Activated T-helper 2 cell treated with anti-CD3 and anti-CD28 coated beads, Interferon-gamma antibody, Interleukin-2, Interleukin-4, amounts not matched to agents 10 μg/mL and 5 μg/mL and 100 μg/mL, durations not matched to agents 14 hours and 24 hours and 36 hours (primary cell): ENCODE data around the gene FASN. TPM values are rescaled to one million over a fixed set of nuclear protein-coding genes. Genes with fewer than 3 reads are reported as not detected.

Source experiments
- DNase-seq: peaks from one replicate; pipeline ENCODE4 v3.0.0; 2021; ENCODE audit warnings: low spot score
- H3K27ac Mint-ChIP-seq: one replicate; pipeline ENCODE4 v1.8.0; 2021; ENCODE audit warnings: mixed read lengths
- H3K27me3 Mint-ChIP-seq: one replicate; pipeline ENCODE4 v1.8.0; 2021; ENCODE audit warnings: low read depth, mixed read lengths
- H3K36me3 Mint-ChIP-seq: one replicate; pipeline ENCODE4 v1.8.0; 2021; ENCODE audit warnings: low read depth, mixed read lengths
- H3K4me1 Mint-ChIP-seq: one replicate; pipeline ENCODE4 v1.8.0; 2021; ENCODE audit warnings: low read depth, mixed read lengths
- H3K4me3 Mint-ChIP-seq: one replicate; pipeline ENCODE4 v1.8.0; 2021; ENCODE audit warnings: low read depth, mild to moderate bottlenecking, moderate library complexity, mixed read lengths
- H3K9me3 Mint-ChIP-seq: one replicate; pipeline ENCODE4 v1.8.0; 2021; ENCODE audit warnings: mixed read lengths
- intact Hi-C: fragments of 100-400 bp; cut with micrococcal nuclease; formaldehyde crosslinking; loops from one replicate; pipeline ENCODE4 v1.15.1; 2023
- total RNA-seq: library from RNA; stranded (reverse); gene quantifications from 2 replicates; pipeline ENCODE4 v1.2.3, GENCODE V29; 2022

Gene FASN
- total RNA-seq, 1 donor from 2014 or later: 387 TPM

DNA sequence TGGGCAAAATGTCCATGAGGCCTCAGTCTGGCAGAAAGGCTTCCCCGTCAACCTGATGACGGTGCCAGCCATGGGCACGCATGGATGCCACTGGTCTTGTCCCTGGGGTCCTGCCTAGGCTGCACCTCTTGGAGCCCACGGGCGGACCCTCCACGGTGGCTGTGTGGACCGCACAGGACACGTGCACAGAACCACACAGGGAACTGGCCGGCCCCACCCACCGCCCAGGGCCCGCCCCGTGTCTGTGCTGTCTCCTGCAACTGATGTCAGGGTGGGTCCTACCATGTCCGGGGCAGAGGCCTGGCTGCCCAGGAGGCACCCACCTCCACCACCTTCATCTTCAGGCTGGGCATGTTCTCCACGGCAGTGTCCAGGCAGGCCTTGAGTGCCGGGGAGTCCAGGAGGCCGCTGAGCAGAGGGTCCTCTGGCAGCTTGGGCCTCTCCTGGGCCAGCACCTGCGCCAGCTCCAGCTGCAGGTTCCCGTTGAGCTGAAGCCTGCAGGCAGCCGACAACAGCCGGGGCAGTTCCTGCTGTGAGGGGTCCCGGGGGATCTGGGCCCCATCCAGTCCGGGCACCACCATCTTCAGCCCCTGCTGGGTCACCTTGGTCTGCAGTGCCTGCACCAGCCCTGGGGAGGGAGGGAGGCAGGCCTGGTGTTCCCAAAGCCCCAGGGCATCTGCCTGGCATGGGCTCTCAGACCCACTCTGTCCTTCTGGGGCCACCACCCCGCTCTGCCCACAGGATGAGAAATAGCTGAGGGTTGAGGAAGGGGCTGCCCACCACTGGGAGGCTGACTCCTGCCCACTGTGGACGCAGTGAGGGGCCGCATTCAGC is 11.9 kb downstream of the FASN start:
- no peak overlapping the region for H3K27ac Mint-ChIP-seq
- intact Hi-C loops: no loop called here
- H3K4me3 Mint-ChIP-seq: no peak overlapping the region
- no peaks in the 10 kb centered on the region for H3K27me3 Mint-ChIP-seq
- H3K36me3 Mint-ChIP-seq: peaks cover 29% of the 10 kb centered on the region
- H3K4me1 Mint-ChIP-seq: no peaks in the 10 kb centered on the region
- DNase-seq: no peak
- H3K9me3 Mint-ChIP-seq: no peaks in the 10 kb centered on the region

GRCh38 chr17:82085031-82085861 is 12.8 kb downstream of the FASN start:
- DNase-seq: no peak
- Mint-ChIP-seq H3K27ac (no peak overlapping the region), H3K36me3 (peaks cover 27% of the 10 kb centered on the region), H3K4me3 (no peak overlapping the region), H3K9me3 (no peaks in the 10 kb centered on the region), H3K27me3 (no peaks in the 10 kb centered on the region), H3K4me1 (no peaks in the 10 kb centered on the region)
- intact Hi-C loops: no loop called here

DNA sequence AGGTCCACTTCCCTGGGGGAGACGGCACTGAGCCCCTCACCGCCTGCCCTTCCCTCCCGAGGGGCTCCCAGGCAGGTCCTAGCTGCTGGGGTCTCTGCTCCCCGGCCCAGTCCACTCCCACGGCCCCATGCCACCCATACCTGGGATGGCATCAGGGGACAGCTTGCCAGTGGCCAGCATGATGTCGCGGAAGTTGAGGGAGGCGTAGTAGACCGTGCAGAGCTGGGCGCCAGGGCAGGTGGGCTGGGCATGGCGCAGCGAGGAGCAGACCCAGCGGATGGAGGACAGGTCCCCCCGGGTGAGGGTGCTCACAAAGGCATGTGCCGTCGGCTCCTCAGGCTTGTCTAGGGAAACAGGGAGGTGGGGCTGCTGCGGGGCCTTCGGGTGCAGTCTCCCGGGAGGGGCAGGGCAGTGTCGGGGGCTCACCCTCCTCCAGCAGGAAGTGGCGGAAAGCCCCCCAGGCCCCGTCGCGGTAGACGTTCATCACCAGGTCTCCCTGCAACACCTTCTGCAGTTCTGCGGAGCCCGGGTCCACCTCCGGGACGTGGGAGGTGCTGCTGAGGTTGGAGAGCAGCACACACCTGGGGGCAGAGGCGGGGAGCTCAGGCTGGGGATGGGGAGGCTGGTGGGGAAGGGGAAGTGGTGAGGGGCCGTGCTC is 13.5 kb downstream of the FASN start:
- Mint-ChIP-seq H3K9me3 (no peaks in the 10 kb centered on the region), H3K27me3 (no peaks in the 10 kb centered on the region), H3K36me3 (peaks cover 34% of the 10 kb centered on the region), H3K27ac (no peak overlapping the region), H3K4me3 (no peak overlapping the region), H3K4me1 (no peaks in the 10 kb centered on the region)
- intact Hi-C loops: no loop called here
- no peak for DNase-seq

DNA sequence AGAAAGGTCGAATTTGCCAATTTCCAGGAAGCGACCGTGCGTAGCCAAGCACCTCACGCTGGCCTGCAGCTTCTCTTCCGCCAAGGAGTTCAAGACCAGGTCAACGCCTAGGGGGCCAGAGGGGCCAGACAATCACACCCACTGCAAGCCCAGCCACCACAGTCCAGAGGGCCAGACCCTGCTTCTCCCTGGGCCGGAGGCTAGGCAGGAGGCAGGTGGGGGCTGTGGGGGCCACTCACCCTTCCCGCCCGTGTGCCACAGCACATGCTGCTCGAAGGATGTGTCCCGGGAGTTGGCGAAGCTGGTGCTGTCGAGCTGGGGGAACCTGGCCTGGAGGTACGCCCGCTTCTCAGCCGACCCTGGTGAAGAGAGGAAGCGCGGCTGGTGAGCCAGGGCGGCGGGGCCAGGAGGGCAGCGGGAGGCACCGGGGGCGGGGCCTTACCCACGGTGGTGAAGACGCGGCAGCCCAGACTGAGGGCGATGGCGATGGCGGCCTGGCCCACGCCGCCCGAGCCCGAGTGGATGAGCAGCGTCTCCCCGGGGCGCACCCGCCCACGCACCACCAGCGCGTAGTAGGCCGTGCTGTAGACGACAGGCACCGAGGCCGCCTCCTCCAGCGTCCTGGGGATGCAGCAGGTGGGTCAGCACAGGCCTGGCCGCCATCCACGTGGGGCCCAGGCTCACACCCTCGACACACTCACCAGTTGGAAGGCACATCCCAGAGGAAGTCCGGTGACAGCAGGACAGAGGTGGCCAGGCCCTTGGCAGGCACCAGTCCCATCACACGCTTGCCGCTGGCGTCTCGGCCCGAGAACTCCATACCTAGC is 14.3 kb downstream of the FASN start:
- DNase-seq: no peak
- Mint-ChIP-seq H3K9me3 (no peaks in the 10 kb centered on the region), H3K4me1 (no peaks in the 10 kb centered on the region), H3K36me3 (peaks cover 38% of the 10 kb centered on the region), H3K27me3 (no peaks in the 10 kb centered on the region), H3K4me3 (no peak overlapping the region), H3K27ac (no peak overlapping the region)
- intact Hi-C loops: no loop called here

- Mint-ChIP-seq H3K9me3 (no peaks in the 10 kb centered on the region), H3K4me3 (no peak overlapping the region), H3K4me1 (no peaks in the 10 kb centered on the region), H3K27me3 (no peaks in the 10 kb centered on the region), H3K27ac (no peak overlapping the region), H3K36me3 (peaks cover 38% of the 10 kb centered on the region)
- intact Hi-C loops: no loop called here
- DNase-seq: no peak
Observed at GRCh38 chr17:82083009-82083408, 15.0 kb downstream of the FASN start.

DNA sequence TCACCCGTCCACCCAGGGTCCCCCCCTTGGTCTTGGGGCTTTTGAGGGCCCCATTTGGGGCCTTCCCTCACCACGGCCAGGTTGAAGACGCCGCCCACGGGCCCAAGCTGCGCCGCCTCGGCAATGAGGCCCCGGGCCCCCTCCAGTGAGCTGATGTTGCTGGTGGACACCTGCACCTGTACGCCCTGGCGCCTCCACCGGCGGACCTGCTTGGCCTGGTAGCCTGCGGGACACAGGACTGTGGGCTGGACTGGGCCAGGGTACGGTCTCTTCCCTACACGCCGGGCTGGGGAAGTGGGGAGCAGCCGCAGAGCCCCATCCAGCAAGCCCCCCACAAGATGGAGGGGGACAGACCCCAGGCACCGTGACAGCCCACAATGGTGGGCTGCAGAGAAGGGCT is 15.6 kb downstream of the FASN start:
- Mint-ChIP-seq H3K27me3 (no peaks in the 10 kb centered on the region), H3K4me1 (no peaks in the 10 kb centered on the region), H3K36me3 (peaks cover 40% of the 10 kb centered on the region), H3K9me3 (no peaks in the 10 kb centered on the region), H3K27ac (no peak overlapping the region), H3K4me3 (no peak overlapping the region)
- intact Hi-C loops: no loop called here
- no peak for DNase-seq

- Mint-ChIP-seq H3K4me1 (no peaks in the 10 kb centered on the region), H3K27ac (no peak overlapping the region), H3K36me3 (peaks cover 40% of the 10 kb centered on the region), H3K27me3 (no peaks in the 10 kb centered on the region), H3K4me3 (no peak overlapping the region), H3K9me3 (no peaks in the 10 kb centered on the region)
- intact Hi-C loops: no loop called here
- DNase-seq: no peak
Observed at GRCh38 chr17:82081966-82082365, 16.1 kb downstream of the FASN start.

GRCh38 chr17:82081546-82081945 is 16.5 kb downstream of the FASN start:
- no peaks in the 10 kb centered on the region for H3K27me3 Mint-ChIP-seq
- H3K36me3 Mint-ChIP-seq: peaks cover 38% of the 10 kb centered on the region
- no peak overlapping the region for H3K27ac Mint-ChIP-seq
- H3K4me1 Mint-ChIP-seq: no peaks in the 10 kb centered on the region
- intact Hi-C loops: no loop called here
- H3K4me3 Mint-ChIP-seq: no peak overlapping the region
- no peak for DNase-seq
- H3K9me3 Mint-ChIP-seq: no peaks in the 10 kb centered on the region

DNA sequence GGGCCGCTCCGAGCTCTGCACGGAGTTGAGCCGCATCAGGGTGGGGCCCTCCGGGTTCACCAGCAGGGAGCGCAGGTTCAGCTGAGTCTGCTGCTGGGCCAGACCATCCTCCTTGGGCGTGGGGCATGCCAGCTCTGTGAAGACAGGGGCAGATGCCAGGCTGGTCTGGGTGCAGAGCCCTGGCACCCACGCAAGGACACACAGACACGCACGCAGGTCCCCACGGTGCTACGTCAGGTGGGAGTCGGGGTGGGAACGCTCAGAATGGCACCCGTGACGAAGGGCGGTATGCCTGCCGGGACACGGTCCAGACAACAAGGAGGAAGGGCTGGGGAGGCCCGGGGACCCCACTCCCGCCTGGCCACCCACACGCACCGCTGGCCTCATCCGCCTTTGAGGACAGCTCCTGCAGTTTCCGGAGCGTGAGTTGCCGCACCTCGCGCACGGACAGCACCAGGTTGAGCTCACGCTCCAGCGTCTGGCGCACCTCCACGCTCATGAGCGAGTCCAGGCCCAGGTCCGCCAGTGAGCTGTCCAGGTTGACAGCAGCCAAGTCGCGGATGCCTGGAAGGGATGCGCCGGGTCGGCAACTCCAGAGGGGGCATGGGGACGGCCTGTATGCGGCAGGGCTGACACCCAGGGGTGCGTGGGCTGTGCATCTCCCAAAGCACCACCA is 17.1 kb downstream of the FASN start:
- no peak for DNase-seq
- intact Hi-C loops: no loop called here
- H3K4me3 Mint-ChIP-seq: no peak overlapping the region
- H3K4me1 Mint-ChIP-seq: no peaks in the 10 kb centered on the region
- H3K36me3 Mint-ChIP-seq: peaks cover 35% of the 10 kb centered on the region
- H3K27me3 Mint-ChIP-seq: no peaks in the 10 kb centered on the region
- H3K9me3 Mint-ChIP-seq: no peaks in the 10 kb centered on the region
- H3K27ac Mint-ChIP-seq: no peak overlapping the region

DNA sequence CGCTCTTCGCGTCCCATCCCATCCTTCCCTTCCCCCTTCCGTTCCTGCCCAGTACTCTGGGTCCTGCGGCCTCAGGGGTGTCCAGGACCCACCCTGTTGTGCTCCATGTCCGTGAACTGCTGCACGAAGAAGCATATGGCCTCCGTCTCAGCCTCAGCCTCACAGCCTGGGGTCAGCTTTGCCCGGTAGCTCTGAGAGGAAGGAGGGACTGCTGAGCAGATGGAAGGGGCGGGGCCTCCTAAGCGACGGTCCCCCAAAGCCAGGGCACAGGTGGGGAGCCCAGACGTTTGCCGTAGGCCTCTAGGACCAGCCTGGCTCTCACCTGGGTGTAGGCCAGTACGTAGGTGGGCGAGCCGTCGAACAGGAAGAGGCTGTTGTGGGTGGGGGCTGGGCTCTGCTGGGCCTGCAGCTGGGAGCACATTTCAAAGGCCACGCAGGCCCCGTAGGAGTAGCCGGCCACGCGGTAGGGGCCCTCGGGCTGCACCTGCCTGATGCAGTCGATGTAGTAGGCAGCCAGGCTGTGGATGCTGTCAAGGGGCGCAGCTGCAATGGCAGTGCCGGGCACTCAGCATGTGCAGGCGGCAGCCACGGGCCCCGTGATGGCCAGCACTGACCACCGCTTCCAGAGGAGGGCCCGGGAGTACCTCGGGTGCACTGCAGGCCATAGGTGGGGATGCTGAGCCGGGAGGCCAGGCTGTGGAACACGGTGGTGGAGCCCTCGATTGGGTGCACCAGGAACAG is 17.8 kb downstream of the FASN start:
- no peak for DNase-seq
- no peaks in the 10 kb centered on the region for H3K9me3 Mint-ChIP-seq
- H3K36me3 Mint-ChIP-seq: peaks cover 35% of the 10 kb centered on the region
- no peaks in the 10 kb centered on the region for H3K4me1 Mint-ChIP-seq
- intact Hi-C loops: no loop called here
- no peaks in the 10 kb centered on the region for H3K27me3 Mint-ChIP-seq
- no peak overlapping the region for H3K27ac Mint-ChIP-seq
- no peak overlapping the region for H3K4me3 Mint-ChIP-seq

DNA sequence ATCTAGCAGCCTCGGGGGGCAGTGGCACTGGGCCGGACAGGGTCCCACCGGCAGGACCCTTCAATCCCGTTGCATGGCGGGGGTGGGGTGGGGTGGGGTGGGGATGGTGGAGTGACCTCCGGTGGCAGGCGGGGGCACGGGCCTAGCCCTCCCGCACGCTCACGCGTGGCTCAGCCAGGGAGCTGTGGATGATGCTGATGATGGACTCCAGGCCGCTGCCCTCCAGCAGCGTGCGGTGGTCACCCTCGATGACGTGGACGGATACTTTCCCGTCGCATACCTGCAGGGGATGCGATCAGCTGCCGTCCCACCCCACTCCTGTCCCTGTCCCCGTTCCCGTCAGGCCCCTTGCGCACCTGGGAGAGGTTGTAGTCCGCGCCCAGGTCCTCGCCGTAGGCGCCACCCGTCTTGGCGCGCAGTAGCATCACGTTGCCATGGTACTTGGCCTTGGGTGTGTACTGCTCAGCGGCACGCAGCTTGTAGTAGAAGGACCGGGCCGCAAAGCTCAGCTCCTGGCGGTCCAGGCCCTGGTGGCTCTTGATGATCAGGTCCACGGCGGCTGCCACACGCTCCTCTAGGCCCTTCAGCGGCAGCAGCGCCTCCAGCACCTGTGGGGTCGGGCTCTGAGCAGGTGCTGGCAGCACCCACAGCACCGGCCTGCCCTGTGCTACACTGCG is 18.9 kb downstream of the FASN start:
- Mint-ChIP-seq H3K27ac (no peak overlapping the region), H3K36me3 (peaks cover 32% of the 10 kb centered on the region), H3K4me3 (no peak overlapping the region), H3K27me3 (no peaks in the 10 kb centered on the region), H3K9me3 (no peaks in the 10 kb centered on the region), H3K4me1 (no peaks in the 10 kb centered on the region)
- no peak for DNase-seq
- intact Hi-C loops: no loop called here
